T-cell (primary cell): ENCODE measurements around the gene LSAMP. TPM values are rescaled to one million over a fixed set of nuclear protein-coding genes. Genes with fewer than 3 reads are reported as not detected.

Source experiments
- ATAC-seq, 4 experiments: fragments of 200-7000 bp in 3 of 4; fragments of 150-1000 bp in 1 of 4; cut with Tn5 transposase; replicated peaks in 1 of 4; 1 replicate in 3 of 4; 2 replicates in 1 of 4; pipeline ENCODE4 v1.10.0; 2021; ENCODE audit warnings: moderate library complexity in 3 of 4, mild to moderate bottlenecking in 2 of 4, moderate number of reproducible peaks in 1 of 4
- CTCF ChIA-PET, 2 donors: fragments of 300-600 bp; sonication (Branson Sonifier 250); formaldehyde crosslinking; loops; one replicate each; lab custom pipeline; 2022; ENCODE audit warnings: antibody characterized with exemption in 2 of 2; lab: Charles Lee
- POLR2A ChIA-PET, 2 donors: fragments of 300-600 bp; sonication (Branson Sonifier 250); formaldehyde crosslinking; loops; one replicate each; lab custom pipeline; 2022; ENCODE audit warnings: antibody characterized with exemption in 2 of 2; lab: Charles Lee
- DNase-seq, 35 experiments: peaks; one replicate each; pipeline versions ENCODE4 v3.0.0 to v3.0.0-alpha.2; 2013 to 2023
- H3K27ac ChIP-seq: one replicate; pipeline ENCODE4 v1.5.1; 2013; ENCODE audit warnings: low read length
- H3K27me3 ChIP-seq, 2 experiments: replicated peaks in 1 of 2; 1 replicate in 1 of 2; 2 replicates in 1 of 2; pipeline versions ENCODE4 v1.6.1 to v1.7.0; 2013; ENCODE audit warnings: low read length in 1 of 2, mixed read lengths in 1 of 2; ENCODE audit not compliant: control insufficient read depth in 2 of 2, insufficient read depth in 2 of 2; ENCODE audit errors: extremely low read depth in 1 of 2
- H3K36me3 ChIP-seq, 2 donors: 1 replicate in 1 of 2; 2 replicates in 1 of 2; pipeline versions ENCODE4 v1.6.1 to v1.7.0; 2013; ENCODE audit warnings: low read length in 1 of 2; ENCODE audit not compliant: control insufficient read depth in 2 of 2, insufficient read depth in 1 of 2; ENCODE audit errors: extremely low read depth in 1 of 2
- H3K4me1 ChIP-seq, 2 experiments: 1 replicate in 1 of 2; 2 replicates in 1 of 2; pipeline versions ENCODE4 v1.6.1 to v1.7.0; 2013; ENCODE audit warnings: low read length in 2 of 2, mixed read lengths in 1 of 2; ENCODE audit not compliant: insufficient read depth in 2 of 2, control insufficient read depth in 1 of 2; ENCODE audit errors: extremely low read depth in 1 of 2
- H3K4me3 ChIP-seq, 2 donors: 1 replicate in 1 of 2; 2 replicates in 1 of 2; pipeline versions ENCODE4 v1.5.1 to v1.7.0; 2013; ENCODE audit warnings: mild to moderate bottlenecking in 2 of 2, low read length in 1 of 2, moderate library complexity in 1 of 2; ENCODE audit not compliant: control insufficient read depth in 1 of 2; ENCODE audit errors: extremely low read depth in 1 of 2
- H3K9me3 ChIP-seq: 2 replicates; pipeline ENCODE4 v1.7.0; 2013
- H3K27ac Mint-ChIP-seq, 2 donors: one replicate each; pipeline ENCODE4 v1.8.0; 2020 to 2021; ENCODE audit warnings: mild to moderate bottlenecking in 2 of 2, mixed read lengths in 2 of 2
- H3K27me3 Mint-ChIP-seq, 2 donors: one replicate each; pipeline ENCODE4 v1.8.0; 2021 to 2022; ENCODE audit warnings: mixed read lengths in 2 of 2
- H3K36me3 Mint-ChIP-seq: one replicate; pipeline ENCODE4 v1.8.0; 2021; ENCODE audit warnings: mixed read lengths
- H3K4me1 Mint-ChIP-seq, 3 donors: one replicate each; pipeline ENCODE4 v1.8.0; 2020 to 2022; ENCODE audit warnings: mixed read lengths in 3 of 3, mild to moderate bottlenecking in 1 of 3
- H3K4me3 Mint-ChIP-seq, 3 donors: one replicate each; pipeline ENCODE4 v1.8.0; 2020 to 2022; ENCODE audit warnings: mild to moderate bottlenecking in 3 of 3, mixed read lengths in 3 of 3, moderate library complexity in 3 of 3
- H3K9me3 Mint-ChIP-seq, 3 donors: one replicate each; pipeline ENCODE4 v1.8.0; 2020 to 2022; ENCODE audit warnings: mixed read lengths in 3 of 3
- WGBS: methylation state at CpG from one replicate; pipeline ENCODE4 v1.1.5; 2013; ENCODE audit warnings: missing lambda C conversion rate; ENCODE audit not compliant: insufficient coverage; 5-methylcytosine and 5-hydroxymethylcytosine counted together
- total RNA-seq, 35 experiments: library from RNA in 6 of 35; stranded (reverse) in 6 of 35; fragments of 120-200 nt in 1 of 35; gene quantifications; one replicate each; pipeline versions ENCODE4 v1.2.1 to v1.2.4 and lab custom pipeline; 2013 to 2026

Gene LSAMP
- total RNA-seq, 5 donors from 2014 or later (not counting 1 experiment from before 2014, with no cell fraction given): 0.03 to 0.28 (median 0.06) TPM; not detected in 2

DNA sequence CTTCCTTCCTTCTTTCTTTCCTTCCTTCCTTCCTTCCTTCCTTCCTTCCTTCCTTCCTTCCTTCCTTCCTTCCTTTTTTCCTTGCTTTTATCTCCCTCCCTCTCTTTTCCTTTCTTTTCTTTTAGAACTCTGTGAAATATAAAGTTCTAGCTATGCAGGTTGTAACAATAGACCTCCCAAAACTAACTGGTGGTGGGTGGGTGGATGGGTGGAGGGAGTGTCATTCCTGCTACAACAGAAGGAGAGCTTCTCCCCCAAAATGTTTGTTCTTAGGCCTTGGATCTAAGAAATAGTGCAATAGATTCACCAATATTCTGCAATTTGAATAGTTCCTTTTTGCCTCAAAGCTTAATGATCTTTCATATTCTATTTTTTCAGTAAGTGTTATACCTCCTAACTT lies 606.0 kb downstream of the LSAMP start:
- Mint-ChIP-seq H3K27ac (no peak overlapping the region), H3K4me1 (no peaks in the 10 kb centered on the region), H3K4me3 (no peak overlapping the region), H3K9me3 (no peaks in the 10 kb centered on the region), H3K36me3 (no peaks in the 10 kb centered on the region), H3K27me3 (peaks cover 0 to 1% of the 10 kb centered on the region in 2 donors)
- CTCF ChIA-PET: interaction anchor here (0.6 to 1.0 kb wide), 4 partner anchors 9 to 739 kb away, joined by 3 to 6 read pairs (median 3); no protein-coding TSS in a partner anchor
- H3K9me3 ChIP-seq: no peaks in the 10 kb centered on the region
- no peak overlapping the region for H3K27ac ChIP-seq
- ATAC-seq (no peak), DNase-seq (no peak)
- H3K27me3 ChIP-seq: no peaks in the 10 kb centered on the region
- no peaks in the 10 kb centered on the region for H3K36me3 ChIP-seq
- no peak overlapping the region for H3K4me3 ChIP-seq
- POLR2A ChIA-PET: no interaction called here
- no peaks in the 10 kb centered on the region for H3K4me1 ChIP-seq

DNA sequence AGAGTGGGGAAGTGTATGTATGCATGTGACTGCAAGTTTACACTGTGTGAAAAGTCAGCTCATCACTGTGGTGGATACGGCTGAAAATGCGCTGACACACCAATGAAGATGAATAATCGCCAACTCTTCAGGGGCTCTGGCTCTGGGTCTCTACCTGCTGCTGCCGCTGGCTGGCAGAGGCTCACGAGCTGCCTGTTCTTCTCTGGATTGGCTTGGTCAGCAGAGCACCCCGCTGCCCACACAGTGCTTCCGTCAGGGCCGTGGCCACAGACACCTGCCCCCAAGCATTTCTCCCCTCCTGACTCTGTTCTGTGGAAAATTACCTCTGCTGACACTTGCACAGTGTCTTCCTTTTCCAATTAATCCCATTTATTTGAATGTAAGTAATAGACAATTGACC lies 606.5 kb downstream of the LSAMP start:
- ATAC-seq (no peak), DNase-seq (no peak)
- Mint-ChIP-seq H3K4me3 (no peak overlapping the region), H3K27me3 (peaks cover 0 to 1% of the 10 kb centered on the region in 2 donors), H3K4me1 (no peaks in the 10 kb centered on the region), H3K27ac (no peak overlapping the region), H3K36me3 (no peaks in the 10 kb centered on the region), H3K9me3 (no peaks in the 10 kb centered on the region)
- Histone ChIP-seq H3K4me1 (no peaks in the 10 kb centered on the region), H3K27ac (no peak overlapping the region), H3K9me3 (no peaks in the 10 kb centered on the region), H3K4me3 (no peak overlapping the region), H3K27me3 (no peaks in the 10 kb centered on the region), H3K36me3 (no peaks in the 10 kb centered on the region)
- ChIA-PET POLR2A (no interaction called here), CTCF (interaction anchor here (0.5 to 1.0 kb wide), 5 partner anchors 9 to 685 kb away, joined by 3 read pairs; no protein-coding TSS in a partner anchor)
- 90% methylated on average over 7 of the region's 8 CpGs for WGBS

DNA sequence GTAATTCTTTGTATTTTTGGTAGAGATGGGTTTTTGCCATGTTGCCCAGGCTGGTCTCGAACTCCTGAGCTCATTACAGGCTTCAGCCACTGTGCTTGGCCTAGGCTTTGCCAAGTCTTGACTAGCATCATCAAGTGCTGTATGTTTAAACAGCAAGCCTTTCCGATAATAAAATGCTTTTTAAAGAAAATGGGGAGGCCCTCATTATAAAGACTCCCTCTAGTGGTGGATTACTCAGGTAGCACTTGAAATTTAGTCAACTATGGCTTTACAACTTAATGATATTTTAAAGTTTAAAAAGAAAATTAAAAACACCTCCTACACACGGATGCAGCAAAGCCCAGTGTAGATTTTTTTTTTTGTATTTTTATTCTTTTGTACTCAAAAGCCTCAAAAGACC lies 608.3 kb downstream of the LSAMP start:
- no peaks in the 10 kb centered on the region for H3K36me3 Mint-ChIP-seq
- no peaks in the 10 kb centered on the region for H3K4me1 Mint-ChIP-seq
- WGBS: 50% methylated on average over 1 of the region's 3 CpGs
- no peak overlapping the region for H3K27ac Mint-ChIP-seq
- peaks cover 0 to 1% of the 10 kb centered on the region in 2 donors for H3K27me3 Mint-ChIP-seq
- Histone ChIP-seq H3K4me1 (no peaks in the 10 kb centered on the region), H3K36me3 (no peaks in the 10 kb centered on the region), H3K27ac (no peak overlapping the region), H3K9me3 (no peaks in the 10 kb centered on the region), H3K27me3 (no peaks in the 10 kb centered on the region), H3K4me3 (no peak overlapping the region)
- CTCF ChIA-PET: interaction anchor here in 1 of 2 donors (1.5 to 1.9 kb wide), 2 partner anchors 12 to 17 kb away, joined by 3 to 5 read pairs; no protein-coding TSS in a partner anchor
- POLR2A ChIA-PET: no interaction called here
- no peak for ATAC-seq
- peak in 1 of 35 experiments; percentile 11 for DNase-seq
- H3K4me3 Mint-ChIP-seq: no peak overlapping the region
- no peaks in the 10 kb centered on the region for H3K9me3 Mint-ChIP-seq

DNA sequence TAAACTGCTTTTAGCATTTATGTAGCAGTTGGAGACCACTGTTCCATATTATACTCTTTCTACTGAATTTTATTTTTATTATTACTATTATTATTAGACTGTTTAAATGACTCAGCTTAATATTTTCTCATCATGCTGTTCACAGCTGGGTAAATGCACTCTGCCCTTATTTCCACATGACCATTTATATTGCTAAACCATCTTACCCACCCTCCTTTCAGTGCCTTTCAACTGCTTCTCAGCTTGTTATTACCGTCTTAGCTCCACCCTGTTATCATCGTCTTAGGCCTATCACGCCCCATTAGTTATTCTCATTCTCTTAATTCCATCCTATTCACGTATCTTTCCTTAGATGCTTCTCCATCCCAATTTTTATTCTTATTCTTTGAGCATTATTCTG lies 609.3 kb downstream of the LSAMP start:
- Mint-ChIP-seq H3K4me1 (no peaks in the 10 kb centered on the region), H3K4me3 (no peak overlapping the region), H3K27ac (no peak overlapping the region), H3K36me3 (no peaks in the 10 kb centered on the region), H3K27me3 (peaks cover 6 to 10% of the 10 kb centered on the region in 2 donors), H3K9me3 (no peaks in the 10 kb centered on the region)
- Histone ChIP-seq H3K4me3 (no peak overlapping the region), H3K27ac (no peak overlapping the region), H3K36me3 (no peaks in the 10 kb centered on the region), H3K4me1 (no peaks in the 10 kb centered on the region), H3K27me3 (no peaks in the 10 kb centered on the region), H3K9me3 (no peaks in the 10 kb centered on the region)
- DNase-seq (no peak), ATAC-seq (no peak)
- CTCF ChIA-PET: interaction anchor here (0.6 to 1.9 kb wide), 6 partner anchors 8 to 322 kb away, joined by 3 to 8 read pairs (median 3); no protein-coding TSS in a partner anchor
- WGBS: 94% methylated on average over 2 of the region's 4 CpGs
- POLR2A ChIA-PET: no interaction called here

DNA sequence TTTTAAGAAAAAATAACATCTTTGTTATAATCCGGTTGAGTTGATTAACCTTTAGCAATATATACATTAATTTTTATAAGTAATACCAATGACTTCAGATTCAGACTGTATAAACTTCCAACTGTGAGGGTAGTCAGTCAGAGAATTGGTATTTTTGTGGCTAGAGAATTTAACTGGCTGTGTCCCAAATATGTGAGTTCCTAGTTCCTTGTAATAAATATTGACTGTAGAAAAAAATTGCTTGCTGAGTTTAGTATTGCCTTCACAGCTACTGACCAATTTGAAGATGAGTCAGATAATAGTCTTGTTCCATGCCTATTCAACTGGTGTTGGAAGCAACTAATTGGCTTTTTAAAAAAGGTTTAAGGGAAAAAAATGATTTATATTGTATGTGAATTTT lies 611.2 kb downstream of the LSAMP start:
- no peak overlapping the region for H3K4me3 ChIP-seq
- Mint-ChIP-seq H3K27ac (no peak overlapping the region), H3K4me1 (no peaks in the 10 kb centered on the region), H3K36me3 (no peaks in the 10 kb centered on the region), H3K9me3 (no peaks in the 10 kb centered on the region), H3K27me3 (peaks cover 7 to 8% of the 10 kb centered on the region in 2 donors), H3K4me3 (no peak overlapping the region)
- ChIA-PET CTCF (interaction anchor here in 1 of 2 donors (0.7 kb wide), 2 partner anchors 15 to 1542 kb away, joined by 3 read pairs; no protein-coding TSS in a partner anchor), POLR2A (no interaction called here)
- WGBS: no CpG with 5 or more reads among the region's 1 CpG
- H3K9me3 ChIP-seq: no peaks in the 10 kb centered on the region
- DNase-seq (no peak), ATAC-seq (no peak)
- no peaks in the 10 kb centered on the region for H3K4me1 ChIP-seq
- no peaks in the 10 kb centered on the region for H3K27me3 ChIP-seq
- no peaks in the 10 kb centered on the region for H3K36me3 ChIP-seq
- no peak overlapping the region for H3K27ac ChIP-seq

DNA sequence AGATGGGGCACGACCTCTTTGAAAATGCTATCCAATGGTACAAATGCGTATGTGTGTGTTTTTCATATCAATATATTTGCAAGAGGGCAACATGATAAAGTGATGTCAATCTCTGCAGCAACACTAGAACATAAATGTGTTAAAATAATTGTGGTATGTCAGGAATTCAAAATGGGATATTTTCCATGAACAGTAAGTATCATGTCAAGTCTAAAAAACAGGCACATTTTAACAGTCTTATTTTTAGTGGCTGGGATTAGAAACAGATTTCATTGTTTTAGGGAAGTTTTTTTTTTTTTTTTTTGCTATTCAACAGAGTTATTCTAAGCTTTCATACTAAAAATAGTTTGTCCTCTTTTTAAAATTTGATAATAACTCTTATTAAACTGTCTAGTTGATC lies 612.2 kb downstream of the LSAMP start:
- ChIA-PET CTCF (interaction anchor here (0.6 to 1.2 kb wide), 4 partner anchors 9 to 1541 kb away, joined by 3 to 5 read pairs (median 4); no protein-coding TSS in a partner anchor), POLR2A (no interaction called here)
- no peak overlapping the region for H3K4me3 Mint-ChIP-seq
- DNase-seq (no peak), ATAC-seq (no peak)
- no peaks in the 10 kb centered on the region for H3K36me3 Mint-ChIP-seq
- Histone ChIP-seq H3K4me1 (no peaks in the 10 kb centered on the region), H3K27ac (no peak overlapping the region), H3K9me3 (no peaks in the 10 kb centered on the region), H3K27me3 (no peaks in the 10 kb centered on the region), H3K36me3 (no peaks in the 10 kb centered on the region), H3K4me3 (no peak overlapping the region)
- no peak overlapping the region for H3K27ac Mint-ChIP-seq
- H3K4me1 Mint-ChIP-seq: no peaks in the 10 kb centered on the region
- H3K9me3 Mint-ChIP-seq: no peaks in the 10 kb centered on the region
- WGBS: 57% methylated on average over 2 of the region's 2 CpGs
- H3K27me3 Mint-ChIP-seq: peaks cover 8 to 14% of the 10 kb centered on the region in 2 donors
